SK-N-MC (cell line): ENCODE measurements around the gene MB21D2.

ENCODE experiments used
- DNase-seq: peaks from one replicate; pipeline ENCODE4 v3.0.0-alpha.2; 2011; ENCODE audit warnings: low read depth, low spot score
- H3K27ac ChIP-seq: fragments of 200-600 bp; sonication (generic); 2 replicates; pipeline ENCODE4 v1.5.1; 2016; ENCODE audit warnings: mixed run types
- H3K36me3 ChIP-seq: fragments of 200-600 bp; sonication (generic); 2 replicates; pipeline ENCODE4 v1.6.1; 2017; ENCODE audit warnings: antibody characterized with exemption, low read length, mixed read lengths; ENCODE audit not compliant: insufficient read depth
- H3K4me3 ChIP-seq: fragments of 200-600 bp; sonication (generic); 2 replicates; pipeline ENCODE4 v1.5.1; 2016
- H3K9ac ChIP-seq: fragments of 200-600 bp; sonication (generic); 2 replicates; pipeline ENCODE4 v1.8.0; 2017; ENCODE audit warnings: mixed run types, mixed read lengths; ENCODE audit not compliant: insufficient read length
- H3K9me3 ChIP-seq: fragments of 200-600 bp; sonication (generic); 2 replicates; pipeline ENCODE4 v1.6.1; 2017; ENCODE audit warnings: low read depth, mild to moderate bottlenecking, antibody characterized with exemption, low read length, moderate library complexity, mixed read lengths
- EZH2 ChIP-seq: fragments of 200-600 bp; sonication (generic); IDR thresholded peaks from one replicate; pipeline ENCODE4 v1.6.1; 2017; ENCODE audit warnings: antibody characterized with exemption
- FOXP2 ChIP-seq: optimal IDR thresholded peaks from 2 replicates; pipeline ENCODE3; 2011; ENCODE audit warnings: mild to moderate bottlenecking, moderate library complexity; ENCODE audit not compliant: insufficient read depth; ENCODE audit errors: extremely low read length, control extremely low read depth
- POLR2AphosphoS5 ChIP-seq: IDR thresholded peaks from 2 replicates; pipeline ENCODE4 v1.6.1; 2012; ENCODE audit warnings: mild to moderate bottlenecking, low read depth, low read length, borderline replicate concordance

Gene MB21D2

DNA sequence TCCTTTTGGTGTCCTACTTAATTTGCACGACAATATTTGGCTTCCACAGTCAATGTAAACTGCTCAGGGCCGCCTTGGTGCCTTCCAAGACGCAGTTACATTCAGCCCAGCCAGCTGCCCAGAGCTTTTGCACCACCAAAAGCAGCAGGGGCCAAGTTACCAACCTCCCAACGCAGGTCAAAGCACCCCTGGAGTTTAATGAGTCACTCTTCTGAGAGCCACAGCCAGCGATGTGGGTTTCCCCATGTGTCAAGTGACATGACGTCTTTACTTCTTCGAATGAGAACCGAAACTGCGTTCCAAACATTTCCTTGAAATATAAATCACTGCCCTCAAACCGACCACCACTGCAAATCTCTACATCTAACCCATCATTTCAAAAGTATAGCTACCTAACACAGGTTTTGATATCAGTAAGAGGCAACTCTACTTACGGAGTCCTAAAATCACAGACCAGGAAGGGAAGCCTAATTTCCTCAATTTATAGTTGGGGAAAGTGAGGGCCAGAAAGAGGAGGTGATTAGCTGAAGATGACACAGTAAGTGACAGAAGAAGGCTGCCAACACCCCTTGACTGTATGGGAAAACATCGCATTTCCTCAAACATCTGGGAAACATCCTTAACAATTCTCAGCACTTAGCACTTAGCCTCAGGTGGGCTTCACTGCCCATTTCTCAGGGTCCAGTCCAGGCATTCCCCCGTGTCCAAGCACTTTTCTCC is 24.5 kb downstream of the MB21D2 start:
- Histone ChIP-seq H3K4me3 (no peak overlapping the region), H3K9ac (no peak overlapping the region)

GRCh38 chr3:192890347-192891335 is 27.0 kb downstream of the MB21D2 start:
- Histone ChIP-seq H3K27ac (no peak overlapping the region), H3K36me3 (no peaks in the 10 kb centered on the region), H3K4me3 (no peak overlapping the region), H3K9ac (no peak overlapping the region), H3K9me3 (no peaks in the 10 kb centered on the region)
- no peak for DNase-seq
- TF ChIP-seq POLR2AphosphoS5 (no peak), FOXP2 (no peak)

More for the DNA sequence above, 24.5 kb downstream of the MB21D2 start:
- TF ChIP-seq FOXP2 (no peak), EZH2 (no peak), POLR2AphosphoS5 (no peak)
- DNase-seq: no peak
- Histone ChIP-seq H3K9me3 (no peaks in the 10 kb centered on the region), H3K36me3 (no peaks in the 10 kb centered on the region), H3K27ac (no peak overlapping the region)

DNA sequence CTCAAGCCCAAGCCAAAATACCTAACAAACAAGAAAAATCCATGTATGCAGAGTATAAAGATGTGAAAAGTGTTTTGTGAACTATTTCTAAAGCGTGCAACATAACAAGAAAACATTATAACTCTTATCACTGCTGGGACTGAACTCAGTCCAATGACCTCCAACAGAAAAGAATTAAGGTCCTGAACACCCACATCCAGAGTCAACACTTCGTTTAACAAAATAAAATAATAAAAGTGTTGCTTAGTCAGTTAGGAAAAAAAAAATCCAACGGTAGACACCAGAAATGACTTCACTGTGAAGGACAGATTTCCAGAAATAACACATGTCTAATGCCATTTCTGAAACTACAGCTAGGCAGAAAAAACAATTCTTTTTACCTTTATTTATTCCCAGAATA is 28.0 kb downstream of the MB21D2 start:
- TF ChIP-seq FOXP2: no peak
- TF ChIP-seq POLR2AphosphoS5: no peak
- TF ChIP-seq EZH2: no peak
- no peak for DNase-seq

DNA sequence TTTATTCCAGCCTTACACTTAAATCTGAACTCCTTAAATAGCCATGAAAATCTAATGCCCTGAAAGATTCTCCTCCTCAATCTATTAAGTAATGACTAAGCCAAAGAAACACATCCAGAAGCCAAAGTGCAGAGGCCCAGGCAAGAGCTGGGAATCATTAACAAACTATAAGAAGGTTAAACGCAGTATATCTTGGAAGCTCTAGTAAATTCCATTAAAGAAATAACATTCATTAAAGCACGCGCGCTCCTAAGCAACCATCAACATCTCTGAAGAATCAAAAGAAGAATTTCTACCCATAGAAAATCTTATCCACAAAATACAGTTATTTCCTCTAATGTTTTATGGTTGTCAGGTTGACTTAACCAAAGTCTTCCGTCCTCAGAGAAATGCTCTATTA is 29.5 kb downstream of the MB21D2 start:
- Histone ChIP-seq H3K4me3 (no peak overlapping the region), H3K9me3 (no peaks in the 10 kb centered on the region), H3K9ac (no peak overlapping the region), H3K36me3 (no peaks in the 10 kb centered on the region), H3K27ac (no peak overlapping the region)
- no peak for TF ChIP-seq POLR2AphosphoS5
- no peak for TF ChIP-seq FOXP2
- TF ChIP-seq EZH2: no peak
- no peak for DNase-seq

More for the DNA sequence above, 28.0 kb downstream of the MB21D2 start:
- Histone ChIP-seq H3K4me3 (no peak overlapping the region), H3K27ac (no peak overlapping the region), H3K9ac (no peak overlapping the region), H3K9me3 (no peaks in the 10 kb centered on the region), H3K36me3 (no peaks in the 10 kb centered on the region)

- Histone ChIP-seq H3K27ac (no peak overlapping the region), H3K9ac (no peak overlapping the region), H3K36me3 (no peaks in the 10 kb centered on the region), H3K4me3 (no peak overlapping the region), H3K9me3 (no peaks in the 10 kb centered on the region)
- DNase-seq: no peak
- TF ChIP-seq EZH2 (no peak), POLR2AphosphoS5 (no peak), FOXP2 (no peak)
These were observed 30.0 kb downstream of the MB21D2 start for GRCh38 chr3:192887701-192888100.

GRCh38 chr3:192887047-192887446 is 30.6 kb downstream of the MB21D2 start:
- no peak overlapping the region for H3K4me3 ChIP-seq

GRCh38 chr3:192884777-192885773 is 32.6 kb downstream of the MB21D2 start:
- Histone ChIP-seq H3K9ac (no peak overlapping the region), H3K9me3 (no peaks in the 10 kb centered on the region), H3K4me3 (no peak overlapping the region), H3K27ac (no peak overlapping the region), H3K36me3 (no peaks in the 10 kb centered on the region)
- TF ChIP-seq POLR2AphosphoS5: peak; percentile 36; the same call in 1 of the 2 replicates
- TF ChIP-seq EZH2: no peak
- DNase-seq: peak; percentile 74

More at GRCh38 chr3:192887047-192887446, 30.6 kb downstream of the MB21D2 start:
- TF ChIP-seq EZH2 (no peak), FOXP2 (no peak), POLR2AphosphoS5 (no peak)
- Histone ChIP-seq H3K27ac (no peak overlapping the region), H3K9me3 (no peaks in the 10 kb centered on the region), H3K9ac (no peak overlapping the region), H3K36me3 (no peaks in the 10 kb centered on the region)
- no peak for DNase-seq
